HCT116 (cell line): ENCODE results near the gene TCFL5.

Experiments used
- CEBPB ChIP-seq: IDR thresholded peaks from 2 replicates; pipeline ENCODE4 v1.6.1; 2012; ENCODE audit warnings: low read depth
- EGR1 ChIP-seq: IDR thresholded peaks from 2 replicates; pipeline ENCODE4 v1.6.1; 2012; ENCODE audit warnings: low read depth
- EZH2 ChIP-seq: fragments of 200-600 bp; sonication (generic); IDR thresholded peaks from 2 replicates; pipeline ENCODE4 v1.6.1; 2017; ENCODE audit warnings: antibody characterized with exemption, mixed run types
- EZH2phosphoT487 ChIP-seq: fragments of 200-600 bp; IDR thresholded peaks from 2 replicates; pipeline ENCODE4 v1.6.1; 2018; ENCODE audit warnings: antibody characterized with exemption, borderline replicate concordance
- FOSL1 ChIP-seq: IDR thresholded peaks from 2 replicates; pipeline ENCODE4 v1.6.1; 2012; ENCODE audit warnings: low read depth
- POLR2A ChIP-seq: IDR thresholded peaks from 2 replicates; pipeline ENCODE4 v1.7.0; 2011; ENCODE audit warnings: borderline replicate concordance; ENCODE audit not compliant: insufficient read depth, insufficient read length; ENCODE audit errors: extremely low read depth
- SP1 ChIP-seq: IDR thresholded peaks from 2 replicates; pipeline ENCODE4 v1.6.1; 2012; ENCODE audit warnings: low read depth
- TCF7L2 ChIP-seq: IDR thresholded peaks from 2 replicates; pipeline ENCODE4 v1.7.0; 2011; ENCODE audit warnings: borderline replicate concordance, inconsistent platforms; ENCODE audit not compliant: insufficient read depth, insufficient read length; ENCODE audit errors: extremely low read depth
- YY1 ChIP-seq: IDR thresholded peaks from 2 replicates; pipeline ENCODE4 v1.6.1; 2011; ENCODE audit warnings: low read length, low read depth, moderate library complexity, mild to moderate bottlenecking; ENCODE audit not compliant: insufficient replicate concordance; ENCODE audit errors: extremely low read depth
- ZFX ChIP-seq: fragments of 450-650 bp; IDR thresholded peaks from 2 replicates; pipeline ENCODE4 v1.6.1; 2017
- ZNF274 ChIP-seq: fragments of 200-500 bp; sonication (Bioruptor generic); IDR thresholded peaks from 2 replicates; pipeline ENCODE4 v1.6.1; 2014; ENCODE audit warnings: mild to moderate bottlenecking, low read depth, low read length, inconsistent platforms
- TF ChIP-seq, protein P1 (sequence below), 3 experiments: fragments of 200-600 bp in 1 of 3; sonication (generic) in 1 of 3; IDR thresholded peaks in 2 of 3; conservative IDR thresholded peaks in 1 of 3; 2 replicates each; pipeline ENCODE4 v1.5.1; 2012 to 2017; ENCODE audit warnings: low read depth in 2 of 3, low read length in 2 of 3, antibody characterized with exemption in 1 of 3, borderline replicate concordance in 1 of 3, control low read depth in 1 of 3, mild to moderate bottlenecking in 1 of 3, mixed read lengths in 1 of 3, mixed run types in 1 of 3, moderate library complexity in 1 of 3; ENCODE audit not compliant: insufficient read depth in 1 of 3
- TF ChIP-seq, protein P2 (sequence below): IDR thresholded peaks from 2 replicates; pipeline ENCODE4 v1.6.1; 2012
- TF ChIP-seq, protein P3 (sequence below): IDR thresholded peaks from 2 replicates; pipeline ENCODE4 v1.6.1; 2011; ENCODE audit warnings: mild to moderate bottlenecking, low read length, moderate library complexity; ENCODE audit not compliant: insufficient replicate concordance; ENCODE audit errors: extremely low read depth

DNA sequence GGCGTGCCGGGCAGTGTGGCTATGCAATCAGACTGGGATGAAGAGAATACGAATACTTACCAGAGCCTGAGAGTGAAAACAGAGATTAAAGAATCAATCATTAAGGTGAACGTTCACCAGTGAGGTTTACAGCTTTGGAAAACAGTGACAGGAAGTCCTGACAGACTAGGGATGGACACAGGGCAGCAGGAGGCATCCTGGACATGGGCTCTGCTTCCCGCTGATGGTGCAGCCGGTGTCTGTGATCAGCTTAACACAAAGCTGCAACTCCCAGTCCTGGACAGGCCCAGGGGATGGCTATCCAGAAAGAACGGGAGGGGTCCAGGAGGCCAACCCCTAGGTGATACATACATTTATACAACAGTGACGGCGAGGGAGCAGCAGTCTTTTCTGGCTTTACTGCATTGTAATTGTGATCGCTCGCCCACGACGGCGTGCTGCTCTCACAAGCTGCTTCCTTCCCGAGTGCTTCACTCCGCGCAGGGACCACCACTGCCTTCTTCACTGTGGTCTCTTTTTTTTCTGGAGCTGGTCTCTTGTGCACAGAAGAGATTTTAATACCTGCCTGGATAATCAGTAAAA is 44.0 kb upstream of the TCFL5 start:
- TF ChIP-seq, protein P1, sequence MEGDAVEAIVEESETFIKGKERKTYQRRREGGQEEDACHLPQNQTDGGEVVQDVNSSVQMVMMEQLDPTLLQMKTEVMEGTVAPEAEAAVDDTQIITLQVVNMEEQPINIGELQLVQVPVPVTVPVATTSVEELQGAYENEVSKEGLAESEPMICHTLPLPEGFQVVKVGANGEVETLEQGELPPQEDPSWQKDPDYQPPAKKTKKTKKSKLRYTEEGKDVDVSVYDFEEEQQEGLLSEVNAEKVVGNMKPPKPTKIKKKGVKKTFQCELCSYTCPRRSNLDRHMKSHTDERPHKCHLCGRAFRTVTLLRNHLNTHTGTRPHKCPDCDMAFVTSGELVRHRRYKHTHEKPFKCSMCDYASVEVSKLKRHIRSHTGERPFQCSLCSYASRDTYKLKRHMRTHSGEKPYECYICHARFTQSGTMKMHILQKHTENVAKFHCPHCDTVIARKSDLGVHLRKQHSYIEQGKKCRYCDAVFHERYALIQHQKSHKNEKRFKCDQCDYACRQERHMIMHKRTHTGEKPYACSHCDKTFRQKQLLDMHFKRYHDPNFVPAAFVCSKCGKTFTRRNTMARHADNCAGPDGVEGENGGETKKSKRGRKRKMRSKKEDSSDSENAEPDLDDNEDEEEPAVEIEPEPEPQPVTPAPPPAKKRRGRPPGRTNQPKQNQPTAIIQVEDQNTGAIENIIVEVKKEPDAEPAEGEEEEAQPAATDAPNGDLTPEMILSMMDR (IDR thresholded peaks at IDR 0.05 in 2 of 3, conservative IDR thresholded peaks at IDR 0.05 in 1 of 3; ENCODE audit: borderline replicate concordance in 1 of 3, insufficient read depth in 1 of 3, low read depth in 2 of 3, low read length in 2 of 3) = no peak
- TF ChIP-seq, protein P2, sequence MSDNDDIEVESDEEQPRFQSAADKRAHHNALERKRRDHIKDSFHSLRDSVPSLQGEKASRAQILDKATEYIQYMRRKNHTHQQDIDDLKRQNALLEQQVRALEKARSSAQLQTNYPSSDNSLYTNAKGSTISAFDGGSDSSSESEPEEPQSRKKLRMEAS = no peak
- no peak for TF ChIP-seq SP1
- no peak for TF ChIP-seq YY1
- TF ChIP-seq FOSL1 = no peak
- TF ChIP-seq TCF7L2 = no peak
- TF ChIP-seq, protein P3, sequence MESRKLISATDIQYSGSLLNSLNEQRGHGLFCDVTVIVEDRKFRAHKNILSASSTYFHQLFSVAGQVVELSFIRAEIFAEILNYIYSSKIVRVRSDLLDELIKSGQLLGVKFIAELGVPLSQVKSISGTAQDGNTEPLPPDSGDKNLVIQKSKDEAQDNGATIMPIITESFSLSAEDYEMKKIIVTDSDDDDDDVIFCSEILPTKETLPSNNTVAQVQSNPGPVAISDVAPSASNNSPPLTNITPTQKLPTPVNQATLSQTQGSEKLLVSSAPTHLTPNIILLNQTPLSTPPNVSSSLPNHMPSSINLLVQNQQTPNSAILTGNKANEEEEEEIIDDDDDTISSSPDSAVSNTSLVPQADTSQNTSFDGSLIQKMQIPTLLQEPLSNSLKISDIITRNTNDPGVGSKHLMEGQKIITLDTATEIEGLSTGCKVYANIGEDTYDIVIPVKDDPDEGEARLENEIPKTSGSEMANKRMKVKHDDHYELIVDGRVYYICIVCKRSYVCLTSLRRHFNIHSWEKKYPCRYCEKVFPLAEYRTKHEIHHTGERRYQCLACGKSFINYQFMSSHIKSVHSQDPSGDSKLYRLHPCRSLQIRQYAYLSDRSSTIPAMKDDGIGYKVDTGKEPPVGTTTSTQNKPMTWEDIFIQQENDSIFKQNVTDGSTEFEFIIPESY = no peak
- TF ChIP-seq EGR1 = no peak
- TF ChIP-seq CEBPB = no peak
- TF ChIP-seq POLR2A = no peak
- no peak for TF ChIP-seq ZFX
- no peak for TF ChIP-seq EZH2
- no peak for TF ChIP-seq EZH2phosphoT487
- TF ChIP-seq ZNF274 = no peak
